ENCODE results near the gene AIF1L. TPM values are rescaled to one million over a fixed set of nuclear protein-coding genes. Genes with fewer than 3 reads are reported as not detected.
"Not testable (repeated sequence)": the region's sequence is repeated elsewhere in the genome, so short reads cannot be mapped to it uniquely, and the experiment has no call there.

The AIF1L gene
- total RNA-seq, 2 donors from 2014 or later, result 4.9 to 11.5 TPM

- H3K27ac ChIP-seq, result no peak overlapping the region
- H3K9me3 ChIP-seq, result no peaks in the 10 kb centered on the region
- TF ChIP-seq CTCF (IDR thresholded peaks at IDR 0.05) (no peak), POLR2A (IDR thresholded peaks at IDR 0.05) (no peak)
- whole genome bisulfite sequencing, 2 donors, result 84 to 90% methylated on average over 4 of the region's 4 CpGs
- no peak overlapping the region for H3K4me3 ChIP-seq
- H3K36me3 ChIP-seq (replicated peaks in 1 of 2; ENCODE audit: insufficient read depth in 1 of 2, low read depth in 2 of 2), result peaks cover 0 to 52% of the 10 kb centered on the region in 2 donors
- no peak for ATAC-seq
- H3K27me3 ChIP-seq, result no peaks in the 10 kb centered on the region
- intact Hi-C loops (cut with DNase I), result no loop called here
- DNase-seq, result no peak
- H3K4me1 ChIP-seq, result no peaks in the 10 kb centered on the region
These were observed 57.3 kb downstream of the AIF1L start for GRCh38 chr9:131153595-131153994.

GRCh38 chr9:131158673-131159072, 62.3 kb downstream of the AIF1L start:
- H3K9me3 ChIP-seq; ATAC-seq; H3K27ac ChIP-seq; intact Hi-C loops (cut with DNase I); H3K4me1 ChIP-seq; DNase-seq; H3K4me3 ChIP-seq; H3K27me3 ChIP-seq: not testable (repeated sequence)
- WGBS, 2 donors, result 88 to 89% methylated on average over 1 of the region's 1 CpG
- H3K36me3 ChIP-seq (replicated peaks in 1 of 2; ENCODE audit: insufficient read depth in 1 of 2, low read depth in 2 of 2), result peaks cover 15 to 27% of the 10 kb centered on the region in 2 donors

GRCh38 chr9:131160416-131161112, 64.2 kb downstream of the AIF1L start:
- Histone ChIP-seq H3K27ac (no peak overlapping the region), H3K27me3 (no peaks in the 10 kb centered on the region), H3K4me1 (no peaks in the 10 kb centered on the region), H3K4me3 (no peak overlapping the region), H3K9me3 (no peaks in the 10 kb centered on the region), H3K36me3 (replicated peaks in 1 of 2; ENCODE audit: insufficient read depth in 1 of 2, low read depth in 2 of 2) (peaks cover 15 to 26% of the 10 kb centered on the region in 2 donors)
- ATAC-seq (no peak), DNase-seq (no peak)
- intact Hi-C loops (cut with DNase I), result no loop called here
- TF ChIP-seq POLR2A (IDR thresholded peaks at IDR 0.05) (no peak), CTCF (IDR thresholded peaks at IDR 0.05) (no peak)
- WGBS, 2 donors, result 89% methylated on average over 1 of the region's 1 CpG

GRCh38 chr9:131161585-131161984, 65.3 kb downstream of the AIF1L start:
- DNase-seq (no peak), ATAC-seq (no peak)
- Histone ChIP-seq H3K36me3 (replicated peaks in 1 of 2; ENCODE audit: insufficient read depth in 1 of 2, low read depth in 2 of 2) (peaks cover 15 to 26% of the 10 kb centered on the region in 2 donors), H3K4me3 (no peak overlapping the region), H3K27ac (no peak overlapping the region), H3K9me3 (no peaks in the 10 kb centered on the region), H3K4me1 (no peaks in the 10 kb centered on the region), H3K27me3 (no peaks in the 10 kb centered on the region)
- TF ChIP-seq CTCF (IDR thresholded peaks at IDR 0.05), result no peak
- TF ChIP-seq POLR2A (IDR thresholded peaks at IDR 0.05), result no peak
- WGBS, 2 donors, result 84 to 88% methylated on average over 6 of the region's 6 CpGs
- intact Hi-C loops (cut with DNase I), result no loop called here

GRCh38 chr9:131162886-131163285, 66.6 kb downstream of the AIF1L start:
- intact Hi-C loops (cut with DNase I), result no loop called here
- no peak overlapping the region for H3K27ac ChIP-seq
- peaks cover 15 to 22% of the 10 kb centered on the region in 2 donors for H3K36me3 ChIP-seq (replicated peaks in 1 of 2; ENCODE audit: insufficient read depth in 1 of 2, low read depth in 2 of 2)
- peaks cover 9% of the 10 kb centered on the region for H3K4me1 ChIP-seq
- H3K27me3 ChIP-seq, result no peaks in the 10 kb centered on the region
- ATAC-seq (no peak), DNase-seq (no peak)
- H3K4me3 ChIP-seq, result no peak overlapping the region
- TF ChIP-seq CTCF (IDR thresholded peaks at IDR 0.05), result no peak
- no peaks in the 10 kb centered on the region for H3K9me3 ChIP-seq
- WGBS, 2 donors, result 91% methylated on average over 4 of the region's 4 CpGs
